Measurements from ENCODE around the gene RAN.

RAN gene

DNA sequence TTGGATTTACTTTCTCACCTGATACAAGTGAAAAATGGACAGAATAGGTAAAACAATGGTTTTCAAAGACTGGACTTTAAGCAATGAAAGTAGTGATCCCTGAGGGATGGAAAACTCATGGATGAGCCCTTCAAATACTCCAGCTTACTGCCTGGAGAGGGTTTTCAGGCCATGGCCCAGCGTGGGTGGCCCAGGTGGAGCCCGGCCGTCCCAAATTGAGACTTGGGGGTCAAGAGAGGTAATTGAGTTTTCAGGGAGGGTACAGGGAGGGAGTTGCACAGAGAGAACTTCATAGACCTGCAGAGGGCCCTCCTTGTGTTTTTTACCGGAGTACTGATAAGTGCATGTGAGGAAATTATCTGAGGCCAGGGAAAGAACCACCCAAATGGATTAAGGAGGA is 37.2 kb downstream of the RAN start:
- no peak overlapping the region for H3K4me3 ChIP-seq (ENCODE audit: insufficient read length, low read depth)
- H3K9ac ChIP-seq (ENCODE audit: insufficient read length, low read depth) = no peak overlapping the region
- H3K9me3 ChIP-seq (ENCODE audit: insufficient read depth, low read length) = peaks cover 18% of the 10 kb centered on the region
- no peaks in the 10 kb centered on the region for H3K36me3 ChIP-seq (ENCODE audit: insufficient read depth, insufficient read length, low read length)
- DNase-seq (ENCODE audit: low read depth, low spot score) = no peak
- H3K4me1 ChIP-seq (ENCODE audit: insufficient read depth, insufficient read length) = no peaks in the 10 kb centered on the region
- H3K27me3 ChIP-seq (ENCODE audit: insufficient read depth, insufficient read length) = no peaks in the 10 kb centered on the region
- TF ChIP-seq ZNF274 (IDR thresholded peaks at IDR 0.05; ENCODE audit: low read depth, low read length) = no peak
- TF ChIP-seq YY1 (IDR thresholded peaks at IDR 0.05; ENCODE audit: insufficient read depth, insufficient read length) = no peak
- no peak for TF ChIP-seq SUZ12 (IDR thresholded peaks at IDR 0.05; ENCODE audit: extremely low read depth, insufficient read depth, insufficient read length)

- Histone ChIP-seq H3K4me3 (ENCODE audit: insufficient read length, low read depth) (no peak overlapping the region), H3K27me3 (ENCODE audit: insufficient read depth, insufficient read length) (peaks cover 6% of the 10 kb centered on the region), H3K9ac (ENCODE audit: insufficient read length, low read depth) (no peak overlapping the region), H3K4me1 (ENCODE audit: insufficient read depth, insufficient read length) (no peaks in the 10 kb centered on the region), H3K36me3 (ENCODE audit: insufficient read depth, insufficient read length, low read length) (no peaks in the 10 kb centered on the region), H3K9me3 (ENCODE audit: insufficient read depth, low read length) (peaks cover 18% of the 10 kb centered on the region)
- TF ChIP-seq YY1 (IDR thresholded peaks at IDR 0.05; ENCODE audit: insufficient read depth, insufficient read length) (no peak), SUZ12 (IDR thresholded peaks at IDR 0.05; ENCODE audit: extremely low read depth, insufficient read depth, insufficient read length) (no peak), ZNF274 (IDR thresholded peaks at IDR 0.05; ENCODE audit: low read depth, low read length) (no peak)
- no peak for DNase-seq (ENCODE audit: low read depth, low spot score)
Observed at GRCh38 chr12:130911193-130911592, 39.3 kb downstream of the RAN start.

DNA sequence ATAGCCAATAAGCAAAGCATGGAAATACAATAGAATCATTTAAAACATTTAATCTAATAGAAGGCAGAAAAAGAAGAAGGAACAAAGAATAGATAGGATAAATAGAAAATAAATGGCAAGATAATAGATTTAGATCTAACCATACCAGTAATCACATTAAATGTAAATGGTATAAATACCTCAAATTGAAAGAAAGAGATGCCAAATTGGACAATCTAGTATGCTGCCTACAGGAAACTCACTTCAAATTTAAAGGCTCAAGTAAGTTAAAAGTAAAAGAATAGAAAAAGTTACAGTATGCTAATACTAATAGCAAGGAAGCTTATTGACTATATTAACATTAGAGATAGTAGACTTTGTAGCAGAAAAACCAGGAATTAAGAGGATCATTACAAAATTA is 40.1 kb downstream of the RAN start:
- TF ChIP-seq YY1 (IDR thresholded peaks at IDR 0.05; ENCODE audit: insufficient read depth, insufficient read length) (no peak), SUZ12 (IDR thresholded peaks at IDR 0.05; ENCODE audit: extremely low read depth, insufficient read depth, insufficient read length) (no peak), ZNF274 (IDR thresholded peaks at IDR 0.05; ENCODE audit: low read depth, low read length) (no peak)
- Histone ChIP-seq H3K9ac (ENCODE audit: insufficient read length, low read depth) (no peak overlapping the region), H3K36me3 (ENCODE audit: insufficient read depth, insufficient read length, low read length) (no peaks in the 10 kb centered on the region), H3K9me3 (ENCODE audit: insufficient read depth, low read length) (peaks cover 18% of the 10 kb centered on the region), H3K27me3 (ENCODE audit: insufficient read depth, insufficient read length) (peaks cover 12% of the 10 kb centered on the region), H3K4me1 (ENCODE audit: insufficient read depth, insufficient read length) (no peaks in the 10 kb centered on the region), H3K4me3 (ENCODE audit: insufficient read length, low read depth) (no peak overlapping the region)
- DNase-seq (ENCODE audit: low read depth, low spot score) = no peak

DNA sequence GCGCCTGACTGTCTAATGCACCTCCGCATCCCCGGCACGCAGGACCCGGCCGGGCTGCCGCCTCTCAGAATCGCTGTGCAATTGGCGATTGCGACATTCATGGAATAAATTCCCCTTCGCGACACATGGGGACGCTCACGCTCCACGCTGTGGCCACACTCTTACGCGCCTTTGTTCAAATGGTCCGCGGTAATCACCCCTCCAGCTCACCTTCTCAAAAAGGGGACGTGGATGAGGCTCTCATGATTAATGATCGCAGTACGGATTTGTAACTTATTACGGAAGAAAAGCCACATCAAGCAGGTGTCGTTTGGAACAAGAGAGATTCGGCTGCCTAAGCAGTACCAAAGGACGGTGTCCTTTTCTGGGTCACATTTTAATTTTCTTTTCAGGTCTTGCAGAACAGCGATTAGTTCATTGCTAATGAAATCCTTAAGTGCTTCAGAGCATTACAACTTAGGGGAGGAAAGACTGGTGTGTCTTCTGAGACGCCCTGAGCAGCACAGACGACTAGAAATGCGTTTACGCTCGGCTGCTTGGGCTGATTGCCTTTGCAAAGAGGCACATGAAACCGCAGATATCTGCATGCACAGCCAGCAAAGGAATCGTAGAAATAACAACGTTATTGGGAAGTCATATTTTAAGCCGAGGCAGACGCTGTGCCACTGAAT is 44.5 kb downstream of the RAN start:
- Histone ChIP-seq H3K9ac (ENCODE audit: insufficient read length, low read depth) (no peak overlapping the region), H3K27me3 (ENCODE audit: insufficient read depth, insufficient read length) (peaks cover 16% of the 10 kb centered on the region), H3K36me3 (ENCODE audit: insufficient read depth, insufficient read length, low read length) (no peaks in the 10 kb centered on the region), H3K9me3 (ENCODE audit: insufficient read depth, low read length) (peaks cover 16% of the 10 kb centered on the region), H3K4me1 (ENCODE audit: insufficient read depth, insufficient read length) (no peaks in the 10 kb centered on the region), H3K4me3 (ENCODE audit: insufficient read length, low read depth) (no peak overlapping the region)
- no peak for TF ChIP-seq ZNF274 (IDR thresholded peaks at IDR 0.05; ENCODE audit: low read depth, low read length)
- no peak for TF ChIP-seq SUZ12 (IDR thresholded peaks at IDR 0.05; ENCODE audit: extremely low read depth, insufficient read depth, insufficient read length)
- TF ChIP-seq YY1 (IDR thresholded peaks at IDR 0.05; ENCODE audit: insufficient read depth, insufficient read length) = no peak
- peak; percentile 49 for DNase-seq (ENCODE audit: low read depth, low spot score)

- DNase-seq (ENCODE audit: low read depth, low spot score) = no peak
- H3K9me3 ChIP-seq (ENCODE audit: insufficient read depth, low read length) = peaks cover 11% of the 10 kb centered on the region; the same call in 1 of the 2 replicates
- no peak for TF ChIP-seq SUZ12 (IDR thresholded peaks at IDR 0.05; ENCODE audit: extremely low read depth, insufficient read depth, insufficient read length)
- no peak for TF ChIP-seq YY1 (IDR thresholded peaks at IDR 0.05; ENCODE audit: insufficient read depth, insufficient read length)
- TF ChIP-seq ZNF274 (IDR thresholded peaks at IDR 0.05; ENCODE audit: low read depth, low read length) = no peak
- H3K4me1 ChIP-seq (ENCODE audit: insufficient read depth, insufficient read length) = no peaks in the 10 kb centered on the region
- H3K4me3 ChIP-seq (ENCODE audit: insufficient read length, low read depth) = no peak overlapping the region
- no peaks in the 10 kb centered on the region for H3K36me3 ChIP-seq (ENCODE audit: insufficient read depth, insufficient read length, low read length)
- H3K27me3 ChIP-seq (ENCODE audit: insufficient read depth, insufficient read length) = peaks cover 16% of the 10 kb centered on the region
- H3K9ac ChIP-seq (ENCODE audit: insufficient read length, low read depth) = no peak overlapping the region
Observed at GRCh38 chr12:130917607-130918006, 45.7 kb downstream of the RAN start.

GRCh38 chr12:130919086-130919485 is 47.2 kb downstream of the RAN start:
- Histone ChIP-seq H3K4me1 (ENCODE audit: insufficient read depth, insufficient read length) (no peaks in the 10 kb centered on the region), H3K9ac (ENCODE audit: insufficient read length, low read depth) (no peak overlapping the region), H3K4me3 (ENCODE audit: insufficient read length, low read depth) (no peak overlapping the region), H3K9me3 (ENCODE audit: insufficient read depth, low read length) (peaks cover 11% of the 10 kb centered on the region; the same call in 1 of the 2 replicates), H3K36me3 (ENCODE audit: insufficient read depth, insufficient read length, low read length) (no peaks in the 10 kb centered on the region), H3K27me3 (ENCODE audit: insufficient read depth, insufficient read length) (peaks cover 16% of the 10 kb centered on the region)
- TF ChIP-seq YY1 (IDR thresholded peaks at IDR 0.05; ENCODE audit: insufficient read depth, insufficient read length) = no peak
- TF ChIP-seq SUZ12 (IDR thresholded peaks at IDR 0.05; ENCODE audit: extremely low read depth, insufficient read depth, insufficient read length) = no peak
- TF ChIP-seq ZNF274 (IDR thresholded peaks at IDR 0.05; ENCODE audit: low read depth, low read length) = no peak
- DNase-seq (ENCODE audit: low read depth, low spot score) = no peak

DNA sequence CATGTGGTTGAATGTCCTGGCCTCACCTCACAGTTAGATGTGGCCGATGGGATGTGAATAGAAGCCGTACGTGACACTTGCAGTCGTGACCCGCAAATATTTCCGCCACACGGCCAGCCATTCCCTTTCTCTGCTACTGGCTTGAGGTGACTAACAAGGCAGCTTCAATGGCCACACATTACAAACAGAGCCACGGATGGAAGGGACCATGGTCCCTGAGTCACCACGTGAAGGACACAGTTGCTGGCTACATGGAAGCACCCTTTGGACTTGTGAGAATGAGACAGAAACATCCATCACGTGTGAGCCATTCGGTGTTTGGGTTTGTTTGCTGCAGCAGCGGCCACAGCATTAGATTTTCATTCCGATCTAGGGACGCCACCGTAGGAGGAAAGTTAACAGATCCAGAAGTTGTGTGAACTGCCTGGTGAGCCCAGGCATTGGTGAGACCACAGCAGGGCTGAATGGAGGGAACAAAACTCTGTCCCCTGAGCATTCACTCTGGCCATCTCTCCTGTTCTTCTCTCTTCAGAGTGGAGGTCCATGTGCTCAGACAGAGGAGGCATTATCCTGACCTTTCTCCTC is 48.3 kb downstream of the RAN start:
- TF ChIP-seq SUZ12 (IDR thresholded peaks at IDR 0.05; ENCODE audit: extremely low read depth, insufficient read depth, insufficient read length) (no peak), ZNF274 (IDR thresholded peaks at IDR 0.05; ENCODE audit: low read depth, low read length) (no peak)
- Histone ChIP-seq H3K4me3 (ENCODE audit: insufficient read length, low read depth) (no peak overlapping the region), H3K4me1 (ENCODE audit: insufficient read depth, insufficient read length) (peaks cover 3% of the 10 kb centered on the region), H3K9me3 (ENCODE audit: insufficient read depth, low read length) (peaks cover 11% of the 10 kb centered on the region; the same call in 1 of the 2 replicates), H3K36me3 (ENCODE audit: insufficient read depth, insufficient read length, low read length) (no peaks in the 10 kb centered on the region), H3K27me3 (ENCODE audit: insufficient read depth, insufficient read length) (peaks cover 16% of the 10 kb centered on the region), H3K9ac (ENCODE audit: insufficient read length, low read depth) (no peak overlapping the region)
- DNase-seq (ENCODE audit: low read depth, low spot score) = no peak
